Islet precursor cell (in vitro differentiated cells): Measurements from ENCODE around the gene SMAD7.

Experiments
- DNase-seq: peaks from one replicate; pipeline ENCODE4 v3.0.0-alpha.2; 2018

Gene SMAD7, protein sequence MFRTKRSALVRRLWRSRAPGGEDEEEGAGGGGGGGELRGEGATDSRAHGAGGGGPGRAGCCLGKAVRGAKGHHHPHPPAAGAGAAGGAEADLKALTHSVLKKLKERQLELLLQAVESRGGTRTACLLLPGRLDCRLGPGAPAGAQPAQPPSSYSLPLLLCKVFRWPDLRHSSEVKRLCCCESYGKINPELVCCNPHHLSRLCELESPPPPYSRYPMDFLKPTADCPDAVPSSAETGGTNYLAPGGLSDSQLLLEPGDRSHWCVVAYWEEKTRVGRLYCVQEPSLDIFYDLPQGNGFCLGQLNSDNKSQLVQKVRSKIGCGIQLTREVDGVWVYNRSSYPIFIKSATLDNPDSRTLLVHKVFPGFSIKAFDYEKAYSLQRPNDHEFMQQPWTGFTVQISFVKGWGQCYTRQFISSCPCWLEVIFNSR

DNA sequence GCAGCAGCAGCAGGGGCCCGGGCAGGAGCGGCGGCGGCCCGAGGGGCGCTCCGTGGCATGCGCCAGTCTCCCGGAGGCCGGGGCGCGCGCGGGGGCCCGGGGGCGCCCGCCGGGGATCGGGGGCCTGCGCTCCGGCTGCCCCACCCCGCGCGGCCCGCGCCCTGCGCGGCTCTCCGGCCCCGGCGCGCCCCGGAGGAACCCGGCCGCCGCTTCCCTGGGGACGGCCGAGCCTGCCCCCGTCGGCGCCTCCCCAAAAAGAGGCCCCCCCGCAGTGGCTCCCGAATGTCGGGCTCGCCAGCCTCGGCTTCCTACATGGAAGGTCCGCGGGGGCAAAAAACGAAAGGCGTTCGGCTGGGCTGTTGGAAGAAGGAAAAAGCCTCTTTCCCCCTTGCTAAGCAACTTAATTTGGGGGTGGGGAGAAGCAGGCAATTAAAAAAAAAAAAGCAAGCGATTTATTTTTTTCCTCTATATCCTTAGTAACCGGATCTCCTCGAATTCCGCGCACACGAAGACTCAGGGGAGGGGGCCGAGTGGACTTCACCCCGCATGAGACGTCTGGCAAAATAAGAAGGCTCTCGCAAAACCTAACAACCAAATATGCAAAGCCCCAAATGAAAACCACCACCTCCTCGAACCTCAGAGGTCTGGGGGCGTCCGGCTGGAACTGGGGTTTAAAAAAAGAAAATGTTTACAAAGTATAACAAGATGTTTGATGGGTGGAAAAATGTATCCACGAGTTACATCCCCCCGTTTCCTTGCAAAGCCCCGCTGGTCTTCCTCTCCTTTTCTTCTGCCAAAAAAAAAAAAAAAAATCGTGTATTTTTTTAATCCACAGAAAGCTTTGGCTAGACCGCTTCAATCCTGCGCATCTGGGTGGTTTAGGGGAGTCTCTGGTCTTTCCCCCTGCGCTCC is at the start of gene SMAD7:
SMAD7 (minus strand) TSS at position 430 of the 912 bp plus-strand sequence. CDS start 541 bp downstream, outside the sequence.
- DNase-seq, result no peak

DNA sequence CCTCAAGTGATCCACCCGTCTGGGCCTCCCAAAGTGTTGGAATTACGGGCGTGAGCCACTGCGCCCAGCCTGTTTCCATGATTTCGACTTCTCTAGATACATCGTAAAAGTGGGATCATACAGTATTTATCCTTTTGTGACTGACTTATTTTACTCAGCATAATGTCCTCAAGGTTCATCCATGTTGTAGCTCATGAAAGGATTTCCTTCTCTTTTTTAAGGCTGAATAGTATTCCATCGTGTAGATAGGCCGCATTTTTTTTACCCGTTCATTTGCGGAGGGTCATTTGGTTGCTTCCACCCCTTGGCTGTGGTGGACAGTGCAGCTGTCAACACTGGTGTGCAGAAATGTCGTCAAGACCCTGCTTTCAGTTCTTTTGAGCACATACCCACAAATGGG is 48.8 kb upstream of the SMAD7 start:
- no peak for DNase-seq

DNA sequence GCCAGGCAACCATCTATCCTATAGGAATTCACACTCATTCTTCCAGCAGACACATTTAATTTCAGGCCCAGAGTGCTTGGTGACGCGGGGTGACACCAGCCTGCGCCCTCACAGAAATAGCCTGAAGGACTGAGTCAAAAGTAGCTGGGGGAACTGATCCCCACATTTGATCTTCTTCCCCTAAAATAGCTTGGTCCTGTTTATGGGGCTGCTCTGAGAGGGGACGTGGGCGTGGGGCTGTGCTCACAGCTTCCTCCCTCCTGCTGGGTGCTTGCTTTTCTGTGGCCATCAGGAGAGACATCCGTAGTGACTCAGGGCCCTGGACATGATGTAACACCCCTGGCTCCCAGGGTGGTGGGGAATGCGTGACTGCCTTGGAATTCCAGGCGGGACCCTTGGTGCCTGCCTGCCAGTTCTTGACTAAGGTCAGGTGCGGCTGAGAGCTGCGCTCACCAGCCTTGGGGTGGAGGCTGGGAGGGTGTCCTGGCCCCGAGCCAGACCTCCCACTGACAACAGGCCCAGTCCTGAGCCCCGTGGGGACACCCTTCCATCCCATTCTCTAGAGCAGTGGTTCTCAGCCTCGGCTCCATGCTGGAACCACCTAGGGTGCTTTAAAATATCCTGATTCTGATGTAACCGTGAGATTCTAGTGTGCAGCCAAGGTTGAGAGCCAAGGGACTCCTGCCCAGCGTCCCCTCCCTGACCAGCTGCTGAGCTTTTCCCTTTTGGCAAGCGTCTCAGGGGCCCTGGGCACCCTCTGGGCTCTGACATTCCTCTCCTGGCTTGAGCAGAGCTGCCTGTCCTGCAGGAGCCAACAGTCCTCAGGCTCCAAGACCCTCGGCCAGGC is 47.4 kb upstream of the SMAD7 start:
- DNase-seq, result peak; percentile 99

DNA sequence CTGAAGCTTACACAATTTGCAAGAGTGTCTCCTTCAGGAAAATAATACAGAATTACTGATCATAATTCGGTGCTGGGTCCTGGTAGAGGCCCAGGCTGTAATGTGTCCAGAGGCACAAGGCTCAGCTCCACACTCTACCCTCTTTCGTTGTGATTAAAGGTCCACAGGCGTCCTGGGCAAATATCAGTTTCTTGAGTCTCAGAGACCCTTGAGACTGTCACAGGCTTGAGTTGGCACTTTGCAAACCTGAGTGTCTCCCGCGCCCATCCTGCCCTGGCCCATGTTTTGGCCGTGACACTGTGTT is 46.9 kb upstream of the SMAD7 start:
- no peak for DNase-seq

DNA sequence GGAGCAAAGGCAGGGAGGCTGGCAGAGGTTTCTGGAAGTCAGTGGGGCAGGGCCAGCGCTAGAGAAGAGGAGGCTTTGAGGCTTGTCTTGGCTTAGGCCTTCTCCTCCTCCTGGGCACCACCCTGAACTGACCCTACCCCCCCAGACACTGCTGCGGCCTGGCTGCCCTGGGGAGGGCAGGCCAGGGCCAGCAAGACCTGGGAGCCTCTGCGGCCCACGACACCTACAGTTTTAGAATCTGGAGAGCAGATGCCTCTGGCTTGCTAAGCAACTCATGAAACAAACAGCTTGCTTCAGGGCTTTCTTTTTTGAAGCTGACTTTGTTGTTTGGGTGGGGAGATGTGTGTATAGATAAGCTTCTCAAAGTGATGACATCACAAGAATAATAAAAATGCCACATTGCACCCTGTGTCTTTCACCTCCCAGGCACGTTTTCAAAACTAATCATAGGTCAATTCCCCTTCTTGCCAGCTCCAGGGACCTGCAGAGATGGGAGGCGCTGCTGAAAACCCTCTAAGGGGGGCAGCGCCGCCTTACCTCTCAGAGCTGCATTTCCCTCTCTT is 46.2 kb upstream of the SMAD7 start:
- peak; percentile 93 for DNase-seq

DNA sequence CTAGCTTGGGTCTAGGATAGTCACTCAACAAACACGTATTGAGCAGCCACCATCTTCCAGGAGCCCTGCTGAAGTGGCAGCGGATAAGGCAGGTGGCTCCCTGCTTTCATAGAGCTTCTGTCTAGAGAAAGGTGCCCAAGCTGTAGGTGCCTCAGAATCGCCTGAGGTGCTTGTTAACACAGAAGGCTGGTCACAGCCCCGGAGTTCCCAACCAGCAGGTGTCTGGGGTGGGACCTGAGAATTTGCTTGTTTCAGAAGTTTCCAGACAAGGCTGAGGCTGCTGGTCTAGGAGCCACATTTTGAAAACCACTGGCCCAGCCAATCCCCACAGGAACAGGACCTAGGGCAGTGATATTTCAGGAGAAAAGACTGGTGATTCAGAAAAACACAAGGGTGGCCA is 45.3 kb upstream of the SMAD7 start:
- DNase-seq, result no peak

DNA sequence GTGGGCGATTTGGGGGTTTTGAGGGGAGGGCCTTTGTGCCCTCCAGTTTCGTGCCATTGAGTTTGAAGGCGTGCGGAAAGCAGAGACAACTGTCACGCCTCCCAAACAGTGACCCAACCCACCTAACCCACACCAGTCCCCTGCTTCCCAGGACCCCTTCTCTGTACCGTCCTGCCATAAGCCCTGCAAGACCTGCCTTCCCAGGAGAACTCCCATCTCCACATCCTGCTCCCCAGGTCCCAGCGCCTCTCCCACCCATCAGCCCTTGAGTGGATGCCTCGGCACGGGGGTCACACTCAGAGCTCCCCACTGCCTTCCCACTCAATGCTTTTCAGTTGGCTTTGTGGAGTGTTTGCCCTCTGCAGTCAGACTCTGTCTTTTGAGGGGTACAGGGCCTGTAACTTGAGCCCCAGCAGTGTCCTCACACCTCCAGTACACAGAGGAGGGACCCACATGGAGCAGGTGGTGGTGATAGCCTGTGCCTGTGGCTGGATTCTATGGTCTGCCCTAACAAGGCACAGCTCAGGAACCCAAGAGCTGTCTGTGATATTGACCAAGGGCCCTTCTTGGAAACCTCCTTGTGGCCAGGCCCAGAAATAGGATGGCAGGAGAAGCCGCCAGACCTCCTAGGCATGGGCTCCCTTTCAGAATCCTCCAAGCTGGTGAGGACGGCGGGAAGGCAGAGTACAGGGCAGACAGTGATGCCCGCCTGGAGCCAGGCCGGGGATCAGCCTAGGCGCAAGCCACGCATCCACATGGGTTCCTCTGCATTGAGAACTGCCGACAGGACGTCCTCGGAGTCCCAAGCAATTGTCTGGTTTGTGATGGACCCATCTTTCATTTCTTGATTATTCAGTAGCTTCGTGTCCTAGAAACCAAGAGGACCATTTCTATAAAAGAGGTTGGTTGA is 44.4 kb upstream of the SMAD7 start:
- no peak for DNase-seq

DNA sequence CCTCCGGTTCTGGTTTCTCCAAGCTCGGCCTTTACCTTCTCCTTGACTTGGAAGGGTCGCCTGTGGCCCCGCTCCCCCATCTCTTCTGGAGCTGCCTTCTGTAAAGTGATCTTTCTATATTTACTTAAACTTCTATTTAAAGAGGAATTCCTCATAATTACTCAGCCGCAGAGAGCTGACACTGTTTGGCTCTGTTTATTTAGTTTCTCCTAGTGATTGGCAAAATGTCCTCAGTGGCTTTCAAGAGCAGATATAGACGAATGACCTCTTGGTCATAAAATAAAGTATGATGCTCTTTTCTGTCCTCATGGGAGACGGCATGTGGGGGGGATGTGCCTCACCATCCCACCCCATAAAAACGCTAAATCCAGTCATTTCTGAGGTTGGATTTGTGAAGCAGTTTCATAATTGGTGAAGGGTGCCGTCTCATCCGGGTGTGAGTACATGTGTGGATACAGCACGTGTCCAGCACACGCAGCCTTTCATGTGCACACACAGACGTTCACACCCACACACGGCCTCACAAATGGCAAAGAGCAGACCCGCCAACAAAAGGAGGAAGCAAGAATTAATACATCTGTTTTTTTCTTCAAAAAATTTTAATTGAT is 43.4 kb upstream of the SMAD7 start:
- no peak for DNase-seq

DNA sequence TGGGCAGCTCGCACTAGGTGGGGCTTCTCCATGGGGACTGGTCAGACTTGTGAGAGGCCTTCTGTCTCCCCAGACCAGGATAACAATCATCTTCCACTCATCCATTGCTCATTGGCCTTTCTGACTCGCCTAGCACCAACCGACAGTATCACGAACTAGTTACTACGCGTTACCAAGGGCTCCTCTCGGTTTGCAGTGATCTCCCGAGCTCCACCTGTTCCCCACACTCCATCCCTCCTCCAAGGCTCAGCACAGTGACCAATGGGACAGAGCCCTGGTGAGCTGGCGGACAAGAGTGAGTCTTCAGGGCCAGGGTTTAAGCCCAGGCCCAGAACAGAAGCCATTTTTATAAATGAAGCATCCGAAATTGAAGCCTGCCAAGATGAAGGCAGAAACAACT is 42.8 kb upstream of the SMAD7 start:
- no peak for DNase-seq

DNA sequence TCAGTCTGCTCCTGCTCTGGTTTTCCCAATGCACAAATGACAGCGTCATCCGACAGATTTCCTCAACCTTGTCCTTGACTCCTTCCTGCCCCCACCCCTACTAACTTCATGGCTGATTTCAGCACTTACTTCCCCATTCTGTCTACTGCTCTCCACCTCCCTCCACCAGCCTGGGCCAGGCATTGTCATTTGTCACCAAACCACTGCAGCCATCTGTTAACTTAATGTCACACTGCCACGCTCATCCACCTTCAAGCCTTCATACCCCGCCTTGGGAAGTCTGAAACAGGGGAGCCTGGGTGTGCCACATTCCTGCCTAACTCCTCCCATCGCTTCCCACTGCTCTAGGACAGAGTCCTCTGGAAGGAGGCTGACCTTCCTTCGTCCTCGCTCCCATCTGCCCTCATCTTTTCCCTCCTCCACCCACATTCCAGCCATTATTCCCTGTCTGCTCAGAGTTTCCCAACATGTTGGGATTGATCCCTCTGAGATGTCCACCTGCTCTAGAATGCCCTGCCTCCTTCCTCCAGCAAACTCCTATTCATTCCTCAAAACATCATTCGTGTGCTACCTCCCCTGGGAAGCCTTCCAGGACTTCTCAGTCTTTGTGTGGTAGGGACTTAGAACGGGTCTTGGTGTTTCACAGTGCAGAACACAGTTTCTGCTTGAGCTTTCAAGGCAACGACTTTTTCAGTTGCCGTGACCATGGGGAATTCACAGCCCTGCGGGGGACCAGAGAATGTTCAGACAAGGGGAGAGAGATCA is 42.2 kb upstream of the SMAD7 start:
- DNase-seq, result no peak

DNA sequence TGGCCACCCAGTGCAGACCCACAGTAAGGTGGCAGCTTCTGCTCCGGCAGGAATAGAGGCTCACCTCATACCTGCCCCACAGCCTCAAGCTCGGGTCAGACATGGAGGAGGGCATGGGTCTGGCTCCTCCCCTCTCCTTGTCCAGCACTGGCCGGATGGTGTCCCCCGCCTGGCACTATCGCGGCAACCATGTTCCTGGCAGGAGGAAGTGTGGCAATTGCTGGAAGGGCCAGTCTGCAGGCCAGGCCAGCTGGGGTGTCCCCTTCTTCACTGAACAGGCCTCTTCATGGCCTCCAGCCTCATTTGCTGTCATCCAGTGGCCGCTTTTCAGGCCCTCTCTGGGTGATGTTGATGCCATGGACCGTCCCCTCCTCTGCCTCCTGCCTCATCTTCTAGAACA is 41.4 kb upstream of the SMAD7 start:
- no peak for DNase-seq

DNA sequence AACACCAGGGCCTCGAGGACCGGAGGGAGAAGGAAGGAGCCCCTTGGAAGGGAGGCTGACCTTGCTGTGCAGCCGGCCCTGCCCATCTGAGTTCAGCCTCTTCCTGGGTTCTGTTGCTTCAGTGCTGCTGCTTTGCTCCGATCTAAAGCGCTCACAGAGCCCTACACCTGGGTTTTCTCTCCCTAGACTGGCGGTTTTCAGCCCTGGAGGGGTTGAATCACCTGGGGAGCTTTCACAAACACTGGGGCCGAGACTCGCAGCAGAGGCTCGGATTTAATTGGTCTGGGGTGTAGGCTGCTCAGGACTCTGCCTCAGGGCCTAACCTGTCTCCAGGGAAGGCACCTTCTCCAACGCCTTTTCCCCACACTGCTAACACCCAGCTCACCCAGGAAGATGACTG is 40.9 kb upstream of the SMAD7 start:
- DNase-seq, result peak; percentile 92

DNA sequence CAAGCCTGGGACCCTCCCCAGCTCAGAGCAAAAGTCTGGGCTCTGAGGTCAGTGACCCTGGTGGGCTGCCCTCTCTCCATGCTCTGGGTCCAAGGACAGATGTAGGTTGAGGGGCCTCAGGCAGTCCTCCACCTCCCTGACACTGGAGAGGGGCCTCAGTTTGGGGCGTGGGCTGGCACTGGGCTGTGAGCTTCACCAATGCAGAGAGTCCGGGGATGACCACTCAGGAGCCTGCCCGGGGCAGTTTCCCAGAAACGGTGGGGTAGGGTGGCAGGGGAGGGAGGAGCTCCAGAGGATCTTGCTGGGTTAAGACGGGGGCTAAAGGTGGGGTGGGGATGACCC is 40.5 kb upstream of the SMAD7 start:
- no peak for DNase-seq

DNA sequence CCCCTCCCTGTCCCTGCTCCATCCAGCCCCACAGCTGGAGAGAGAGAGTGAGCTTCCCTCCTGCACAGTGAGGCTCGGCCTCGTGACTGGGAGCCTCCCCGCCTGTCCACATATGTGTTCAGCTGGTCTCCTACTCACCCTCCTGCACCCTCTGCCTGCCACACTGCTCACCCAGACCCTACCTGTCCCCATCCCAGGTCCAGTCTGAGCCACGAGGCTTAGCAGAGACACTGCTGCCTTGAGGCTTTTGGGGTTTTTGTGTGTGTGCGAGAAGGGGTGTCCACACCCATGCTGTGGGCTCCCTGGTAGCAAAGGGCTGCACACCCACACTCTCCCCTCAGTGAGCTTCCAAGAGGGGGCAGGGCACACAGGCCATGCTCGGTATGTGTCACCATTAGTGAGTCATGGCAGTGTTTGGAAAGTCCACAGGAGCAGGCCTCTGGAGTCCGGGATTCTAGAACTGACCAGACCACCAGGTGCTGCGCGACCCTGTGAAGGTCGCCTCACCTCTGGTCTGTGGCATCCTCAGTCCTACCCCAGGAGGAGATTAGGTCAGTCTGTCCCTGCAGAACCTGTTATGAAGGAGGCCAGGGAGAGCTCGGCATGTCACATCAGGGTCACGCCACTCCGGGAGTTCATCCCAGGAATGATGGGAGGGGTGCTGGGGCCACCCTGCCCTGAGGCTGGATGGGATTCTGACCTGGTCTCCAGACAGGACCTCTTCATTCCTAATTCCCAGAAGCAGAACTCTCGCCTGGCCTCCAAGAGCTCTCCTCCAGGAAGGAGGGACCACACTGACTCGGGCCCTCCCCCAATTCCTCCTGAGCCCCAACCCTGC is 39.9 kb upstream of the SMAD7 start:
- DNase-seq, result peak; percentile 92

DNA sequence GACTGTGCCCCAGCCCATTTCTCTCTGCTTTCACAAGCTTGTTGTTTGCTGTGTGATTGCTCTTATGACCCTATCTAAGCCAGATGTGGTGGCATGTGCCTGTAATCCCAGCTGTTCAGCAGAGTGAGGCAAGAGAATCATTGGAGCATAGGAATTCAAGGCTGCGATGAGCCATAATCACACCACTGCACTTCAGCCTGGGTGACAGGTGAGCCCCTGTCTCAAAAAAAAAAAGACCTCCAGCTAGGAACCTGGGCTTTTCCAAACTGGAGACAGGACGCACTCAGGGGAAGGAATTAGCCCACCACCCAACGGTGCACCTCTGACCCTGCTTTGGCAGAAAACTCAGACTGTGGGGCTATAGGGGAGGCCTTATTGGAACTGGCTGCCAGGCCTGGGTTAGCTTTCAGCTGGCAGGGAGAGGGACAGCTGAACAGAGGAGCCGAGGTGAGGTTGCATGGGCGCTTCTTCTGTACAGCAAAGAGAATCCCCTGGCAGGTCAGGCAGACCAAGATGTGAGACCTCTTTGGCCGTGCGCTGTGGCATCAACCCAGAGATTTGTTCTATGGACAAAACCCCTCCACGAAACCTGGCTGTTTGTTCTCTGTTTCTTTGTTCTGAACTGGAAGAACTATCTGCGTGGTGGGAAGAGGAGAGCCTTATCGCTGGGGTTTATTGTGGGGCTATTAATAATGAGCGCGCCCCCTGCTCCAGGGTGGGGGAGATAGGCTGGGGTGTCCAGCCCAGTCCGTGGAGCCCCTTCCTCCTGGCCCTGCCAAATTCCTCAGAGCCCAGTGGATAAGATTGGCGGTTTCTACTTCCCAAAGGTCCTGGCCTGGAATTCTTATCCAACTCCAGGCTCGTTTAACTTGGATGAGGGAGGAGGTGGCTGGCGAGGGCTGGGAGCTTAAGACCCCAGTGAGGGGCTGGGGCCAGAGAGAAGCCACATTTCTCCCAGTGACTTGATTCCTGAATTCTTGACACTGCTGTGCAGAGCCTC is 38.8 kb upstream of the SMAD7 start:
- DNase-seq, result peak; percentile 52

DNA sequence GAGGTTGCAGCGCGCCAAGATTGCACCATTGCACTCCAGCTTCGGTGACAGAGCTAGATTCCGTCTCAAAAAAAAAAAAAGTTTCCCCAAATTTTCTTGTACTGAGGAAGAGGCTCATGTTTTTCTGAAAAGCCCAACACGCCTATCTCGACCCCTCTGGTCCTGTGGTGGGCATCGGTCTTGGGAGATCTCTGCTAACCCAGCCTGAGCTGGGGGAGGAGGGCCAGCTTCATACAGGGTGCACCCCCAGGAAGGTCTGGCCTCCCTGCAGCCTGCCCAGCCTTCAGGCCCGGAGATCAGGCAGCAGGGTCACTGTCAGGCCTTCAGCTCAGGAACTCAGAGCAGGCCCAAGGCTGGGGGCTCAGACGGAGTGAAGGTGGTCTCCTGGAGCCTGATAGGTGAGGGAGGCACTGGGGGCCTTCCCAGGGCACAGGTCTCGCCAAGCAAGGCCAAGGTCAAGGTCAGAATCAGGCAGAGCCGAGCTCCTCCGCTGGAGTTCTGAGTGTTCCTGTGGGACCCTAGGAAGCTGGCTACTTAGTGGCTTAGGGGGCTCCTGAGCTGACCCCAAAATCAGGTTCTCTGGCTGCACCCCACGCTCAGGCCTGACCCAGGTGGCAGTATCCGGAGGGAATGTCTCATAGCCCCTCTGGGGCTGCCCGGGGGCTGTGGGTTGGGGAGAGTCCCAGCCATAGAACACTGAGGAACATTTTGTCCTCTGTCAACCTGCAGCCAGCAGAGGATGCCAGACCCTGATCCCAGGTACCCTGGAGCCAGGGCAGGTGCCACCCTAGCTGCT is 37.9 kb upstream of the SMAD7 start:
- peak; percentile 45 for DNase-seq

DNA sequence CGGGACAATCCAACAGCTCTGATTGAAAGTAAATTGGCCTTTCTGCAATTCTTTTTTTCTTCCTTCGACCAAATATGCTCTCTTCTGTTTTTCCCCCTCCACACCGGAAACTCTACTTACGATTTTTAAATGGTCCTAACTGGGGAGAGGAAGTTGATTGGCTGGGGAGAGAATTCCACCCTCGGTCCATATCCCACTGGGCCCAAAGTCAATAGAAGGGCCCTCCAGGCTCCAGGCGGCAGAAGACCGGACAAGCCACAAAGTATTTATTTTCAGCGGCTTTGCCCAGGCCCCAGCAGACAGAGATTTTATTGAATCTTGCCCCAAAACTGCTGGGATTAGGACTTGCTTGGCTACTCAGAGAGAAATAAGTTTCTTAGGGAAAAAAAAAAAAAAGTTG is 37.1 kb upstream of the SMAD7 start:
- DNase-seq, result no peak
